ENCODE data around the gene EIF6. TPM values are rescaled to one million over a fixed set of nuclear protein-coding genes. Genes with fewer than 3 reads are reported as not detected.

The EIF6 gene
- total RNA-seq, 4 donors from 2014 or later, result 34.2 to 48.3 (median 47.4) TPM

DNA sequence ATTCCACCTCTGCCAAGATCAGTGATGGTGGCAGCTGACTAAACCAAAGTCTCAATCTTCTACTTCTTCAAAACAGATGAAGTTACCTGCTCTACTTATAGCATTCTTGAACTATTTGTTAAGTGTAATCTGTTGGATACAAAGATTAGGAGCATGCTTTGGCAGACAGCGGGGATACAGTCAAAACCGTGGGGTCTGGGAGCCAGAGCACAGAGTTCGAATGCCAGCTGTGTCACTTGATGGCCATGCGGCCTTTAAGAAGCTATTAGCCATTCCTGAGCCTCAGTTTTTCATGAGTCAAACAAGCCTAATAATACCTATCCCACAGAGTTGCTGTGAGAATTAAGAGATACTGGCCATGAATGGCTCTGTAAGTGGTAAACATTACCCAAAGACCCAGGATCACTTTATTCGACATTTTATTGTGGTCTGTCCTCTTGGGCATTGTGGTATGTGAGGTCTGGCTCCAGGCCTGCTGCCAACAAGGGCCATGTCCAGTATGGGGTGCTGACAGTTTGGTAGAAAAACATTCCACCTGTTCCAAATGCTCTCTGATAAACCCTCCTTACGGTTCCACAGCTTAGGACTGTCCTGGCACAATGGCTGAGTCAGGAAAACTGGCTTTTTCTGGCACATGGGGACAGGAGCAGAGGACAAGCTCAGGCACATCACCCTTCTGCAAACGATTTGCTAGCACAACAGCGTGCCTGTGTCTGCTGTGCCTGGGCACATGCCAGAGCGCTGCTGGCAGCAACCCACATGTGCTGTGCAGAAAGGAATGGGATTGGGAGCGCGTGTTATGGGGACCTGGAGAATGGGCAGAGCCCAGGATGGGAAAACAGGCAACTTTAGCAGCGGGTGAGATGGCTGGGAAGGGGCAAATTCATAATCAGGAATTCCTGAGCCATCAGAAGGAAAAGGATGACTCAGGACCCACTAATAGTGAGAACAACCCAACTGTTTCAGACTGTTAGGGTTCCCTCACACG, 23.4 kb upstream of the EIF6 start:
- no peak for TF ChIP-seq POLR2A (IDR thresholded peaks at IDR 0.05)
- TF ChIP-seq, protein P1, sequence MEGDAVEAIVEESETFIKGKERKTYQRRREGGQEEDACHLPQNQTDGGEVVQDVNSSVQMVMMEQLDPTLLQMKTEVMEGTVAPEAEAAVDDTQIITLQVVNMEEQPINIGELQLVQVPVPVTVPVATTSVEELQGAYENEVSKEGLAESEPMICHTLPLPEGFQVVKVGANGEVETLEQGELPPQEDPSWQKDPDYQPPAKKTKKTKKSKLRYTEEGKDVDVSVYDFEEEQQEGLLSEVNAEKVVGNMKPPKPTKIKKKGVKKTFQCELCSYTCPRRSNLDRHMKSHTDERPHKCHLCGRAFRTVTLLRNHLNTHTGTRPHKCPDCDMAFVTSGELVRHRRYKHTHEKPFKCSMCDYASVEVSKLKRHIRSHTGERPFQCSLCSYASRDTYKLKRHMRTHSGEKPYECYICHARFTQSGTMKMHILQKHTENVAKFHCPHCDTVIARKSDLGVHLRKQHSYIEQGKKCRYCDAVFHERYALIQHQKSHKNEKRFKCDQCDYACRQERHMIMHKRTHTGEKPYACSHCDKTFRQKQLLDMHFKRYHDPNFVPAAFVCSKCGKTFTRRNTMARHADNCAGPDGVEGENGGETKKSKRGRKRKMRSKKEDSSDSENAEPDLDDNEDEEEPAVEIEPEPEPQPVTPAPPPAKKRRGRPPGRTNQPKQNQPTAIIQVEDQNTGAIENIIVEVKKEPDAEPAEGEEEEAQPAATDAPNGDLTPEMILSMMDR (IDR thresholded peaks at IDR 0.05 in 4 of 5, conservative IDR thresholded peaks at IDR 0.05 in 1 of 5), result no peak
- H3K36me3 ChIP-seq, result peaks cover 0 to 7% of the 10 kb centered on the region in 2 donors
- intact Hi-C loops (cut with DNase I; ENCODE audit: low total_unique reads) (loop anchor here (2.0 to 10.0 kb wide), 2 partner anchors 19 to 57 kb away; no protein-coding TSS in a partner anchor), in situ Hi-C loops (cut with MboI; ENCODE audit: low sequenced_read_pairs in 4 of 4) (no loop called here)
- peak overlapping the region; percentile 72 to 90 (median 82) for H3K27ac ChIP-seq
- no peak overlapping the region for H3K4me3 ChIP-seq
- H3K9me3 ChIP-seq, result no peaks in the 10 kb centered on the region
- peak; percentile 49 to 75 for DNase-seq
- peak; percentile 18 to 30 for ATAC-seq
- peaks cover 12 to 40% of the 10 kb centered on the region in 2 donors for H3K4me1 ChIP-seq
- H3K27me3 ChIP-seq, result no peaks in the 10 kb centered on the region

DNA sequence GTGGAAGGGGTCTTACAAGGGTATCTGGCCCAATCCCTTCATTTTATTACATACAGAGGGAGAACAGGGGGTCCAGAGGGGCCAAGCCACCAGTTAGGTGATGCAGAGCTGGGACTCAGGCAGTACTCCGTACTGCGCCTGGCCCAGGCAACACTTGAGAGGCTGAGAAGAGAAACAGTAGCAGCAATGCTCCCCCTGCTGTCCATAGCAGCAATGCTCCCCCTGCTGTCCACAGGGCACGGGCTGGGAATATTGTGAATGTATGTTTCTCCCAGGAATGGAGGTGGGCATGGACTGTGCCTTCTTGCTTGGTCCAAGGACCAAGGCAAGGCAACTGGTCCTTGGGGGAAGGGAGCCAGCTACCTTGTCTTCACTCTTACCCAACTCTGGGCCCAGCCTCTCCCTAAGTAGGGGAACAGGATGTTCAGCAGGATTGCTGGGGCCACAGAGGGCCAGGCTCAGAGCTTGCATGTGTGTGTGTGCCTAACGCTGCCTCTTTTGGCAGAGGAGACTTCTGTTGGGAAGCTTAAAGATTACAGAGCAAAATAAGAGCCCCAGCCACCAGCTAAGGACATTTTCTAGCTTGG, 22.5 kb upstream of the EIF6 start:
- peak overlapping the region; percentile 72 to 90 (median 82) for H3K27ac ChIP-seq
- no peak overlapping the region for H3K4me3 ChIP-seq
- H3K9me3 ChIP-seq, result no peaks in the 10 kb centered on the region
- H3K36me3 ChIP-seq, result no peaks in the 10 kb centered on the region
- no peaks in the 10 kb centered on the region for H3K27me3 ChIP-seq
- TF ChIP-seq, protein P1 (IDR thresholded peaks at IDR 0.05 in 4 of 5, conservative IDR thresholded peaks at IDR 0.05 in 1 of 5), result peak in 3 of 5 experiments; percentile 29 to 55 (median 50)
- TF ChIP-seq POLR2A (IDR thresholded peaks at IDR 0.05), result no peak
- DNase-seq, result peak; percentile 72 to 87
- intact Hi-C loops (cut with DNase I; ENCODE audit: low total_unique reads) (loop anchor here (2.0 to 10.0 kb wide), 2 partner anchors 20 to 58 kb away; no protein-coding TSS in a partner anchor), in situ Hi-C loops (cut with MboI; ENCODE audit: low sequenced_read_pairs in 4 of 4) (no loop called here)
- peak; percentile 34 to 61 for ATAC-seq
- peaks cover 12 to 40% of the 10 kb centered on the region in 2 donors for H3K4me1 ChIP-seq

DNA sequence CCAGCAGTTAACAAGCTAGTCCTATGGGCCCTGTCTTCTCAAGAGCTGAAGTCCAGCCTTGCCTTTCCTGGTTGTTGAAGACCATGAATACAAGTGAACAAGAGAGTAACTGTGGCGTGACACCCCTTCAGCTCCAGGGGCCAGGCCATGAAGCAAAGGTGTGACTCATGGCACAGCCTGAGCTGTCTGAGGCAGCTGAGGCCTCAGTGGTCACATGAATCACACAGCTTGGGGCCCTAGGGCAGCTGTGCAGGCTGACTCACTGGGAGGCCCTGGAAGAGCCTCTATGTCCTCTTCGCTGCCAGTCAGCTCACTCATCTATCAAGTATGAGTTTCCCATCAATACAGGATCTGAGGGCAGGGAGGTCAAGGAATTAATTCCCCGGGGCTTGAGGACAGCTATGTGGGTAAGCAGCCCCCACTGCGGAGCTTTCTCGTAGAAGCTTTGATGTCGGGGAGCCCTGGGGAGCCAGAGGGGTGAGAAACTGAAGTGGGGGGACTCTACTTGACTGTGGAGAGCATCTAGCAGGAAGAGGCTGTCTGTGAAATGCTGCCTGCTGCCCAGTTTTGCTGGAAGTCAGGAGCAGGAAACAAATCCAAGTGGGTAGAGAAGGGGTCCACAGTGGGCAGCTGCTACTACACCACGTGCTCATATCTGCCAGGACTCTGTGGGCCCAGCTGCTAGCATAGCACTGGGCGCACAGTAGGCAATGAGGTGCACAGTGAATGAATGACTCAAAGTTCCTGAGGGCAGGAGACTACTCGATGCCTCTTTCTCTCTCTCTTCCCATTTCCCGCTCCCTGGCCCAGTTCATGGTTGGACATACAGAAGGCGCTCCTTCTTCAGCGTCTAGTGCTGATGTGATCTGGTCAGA, 21.3 kb upstream of the EIF6 start:
- H3K27ac ChIP-seq, result peak overlapping the region; percentile 72 to 90 (median 82)
- in situ Hi-C loops (cut with MboI; ENCODE audit: low sequenced_read_pairs in 4 of 4) (no loop called here), intact Hi-C loops (cut with DNase I; ENCODE audit: low total_unique reads) (loop anchor here (2.0 to 10.0 kb wide), 2 partner anchors 21 to 59 kb away; no protein-coding TSS in a partner anchor)

More for the DNA sequence above, 21.3 kb upstream of the EIF6 start:
- peak; percentile 70 to 82 for ATAC-seq
- H3K4me1 ChIP-seq, result peaks cover 12 to 40% of the 10 kb centered on the region in 2 donors
- H3K9me3 ChIP-seq, result no peaks in the 10 kb centered on the region
- no peak overlapping the region for H3K4me3 ChIP-seq
- no peaks in the 10 kb centered on the region for H3K27me3 ChIP-seq
- H3K36me3 ChIP-seq, result peaks cover 0 to 6% of the 10 kb centered on the region in 2 donors
- TF ChIP-seq, protein P1 (IDR thresholded peaks at IDR 0.05 in 4 of 5, conservative IDR thresholded peaks at IDR 0.05 in 1 of 5), result no peak
- TF ChIP-seq POLR2A (IDR thresholded peaks at IDR 0.05), result peak; percentile 8 to 18
- peak; percentile 84 to 91 for DNase-seq
